Esophagus mucosa (tissue), 1 donor: ENCODE measurements around the gene CTDSPL. TPM values are rescaled to one million over a fixed set of nuclear protein-coding genes. Genes with fewer than 3 reads are reported as not detected.

ENCODE experiments used
- ATAC-seq: fragments of 200-7000 bp; cut with Tn5 transposase; one replicate; pipeline ENCODE4 v1.9.1; 2020
- total RNA-seq: library from RNA; stranded (reverse); gene quantifications from one replicate; pipeline ENCODE4 v1.2.4, GENCODE V29; 2023
- donor health status: DM: yes; HTN: yes; CAD: no.

Gene CTDSPL
- total RNA-seq, 1 donor from 2014 or later = 27.2 TPM

GRCh38 chr3:37916685-37917084 is 55.0 kb downstream of the CTDSPL start:
- no peak for ATAC-seq

- no peak for ATAC-seq
These were observed 56.9 kb downstream of the CTDSPL start for GRCh38 chr3:37918627-37919026.

GRCh38 chr3:37920156-37920699 is 58.5 kb downstream of the CTDSPL start:
- no peak for ATAC-seq

- no peak for ATAC-seq
These were observed 59.3 kb downstream of the CTDSPL start for GRCh38 chr3:37921025-37921424.

GRCh38 chr3:37922721-37923568 is 61.3 kb downstream of the CTDSPL start:
- ATAC-seq = no peak

GRCh38 chr3:37923569-37924040 is 61.9 kb downstream of the CTDSPL start:
- no peak for ATAC-seq

- ATAC-seq = no peak
These were observed 62.8 kb downstream of the CTDSPL start for GRCh38 chr3:37924453-37924852.

- no peak for ATAC-seq
These were observed 63.5 kb downstream of the CTDSPL start for GRCh38 chr3:37925157-37925556.

GRCh38 chr3:37926611-37927010 is 64.9 kb downstream of the CTDSPL start:
- no peak for ATAC-seq

GRCh38 chr3:37930495-37930894 is 68.8 kb downstream of the CTDSPL start:
- no peak for ATAC-seq

GRCh38 chr3:37932505-37932904 is 70.8 kb downstream of the CTDSPL start:
- ATAC-seq = no peak

GRCh38 chr3:37934631-37935289 is 73.1 kb downstream of the CTDSPL start:
- no peak for ATAC-seq

GRCh38 chr3:37935290-37935668 is 73.6 kb downstream of the CTDSPL start:
- no peak for ATAC-seq

GRCh38 chr3:37935756-37936666 is 74.3 kb downstream of the CTDSPL start:
- ATAC-seq = no peak

GRCh38 chr3:37937156-37937555 is 75.5 kb downstream of the CTDSPL start:
- ATAC-seq = no peak

GRCh38 chr3:37938011-37938410 is 76.3 kb downstream of the CTDSPL start:
- no peak for ATAC-seq

- ATAC-seq = no peak
These were observed 78.7 kb downstream of the CTDSPL start for GRCh38 chr3:37940242-37940908.

- ATAC-seq = no peak
These were observed 80.2 kb downstream of the CTDSPL start for GRCh38 chr3:37941608-37942508.

- no peak for ATAC-seq
These were observed 81.0 kb downstream of the CTDSPL start for GRCh38 chr3:37942646-37943045.

- no peak for ATAC-seq
These were observed 81.4 kb downstream of the CTDSPL start for GRCh38 chr3:37943126-37943525.
